Neuronal stem cell (in vitro differentiated cells): ENCODE results near the gene HOXB8.

Source experiments
- DNase-seq: peaks from one replicate; pipeline ENCODE4 v3.0.0-alpha.2; 2013; ENCODE audit warnings: low spot score
- H2AFZ ChIP-seq: one replicate; pipeline ENCODE4 v1.6.1; 2013; ENCODE audit warnings: mild to moderate bottlenecking, low read length, inconsistent platforms
- H2AK5ac ChIP-seq: 2 replicates; pipeline ENCODE4 v1.6.1; 2013; ENCODE audit warnings: low read depth, mild to moderate bottlenecking, inconsistent platforms, low read length, moderate library complexity, mixed read lengths
- H2BK120ac ChIP-seq: 2 replicates; pipeline ENCODE4 v1.6.1; 2013; ENCODE audit warnings: low read depth, mild to moderate bottlenecking, inconsistent platforms, low read length, moderate library complexity, mixed read lengths
- H2BK12ac ChIP-seq: one replicate; pipeline ENCODE4 v1.6.1; 2013; ENCODE audit warnings: low read length, inconsistent platforms
- H2BK15ac ChIP-seq: 2 replicates; pipeline ENCODE4 v1.6.1; 2013; ENCODE audit warnings: mild to moderate bottlenecking, low read length, inconsistent platforms, mixed read lengths
- H2BK5ac ChIP-seq: one replicate; pipeline ENCODE4 v1.6.1; 2013; ENCODE audit warnings: inconsistent platforms, mild to moderate bottlenecking, low read length, moderate library complexity
- H3K14ac ChIP-seq: one replicate; pipeline ENCODE4 v1.6.1; 2013; ENCODE audit warnings: low read length, inconsistent platforms
- H3K18ac ChIP-seq: 2 replicates; pipeline ENCODE4 v1.6.1; 2013; ENCODE audit warnings: low read length, inconsistent platforms
- H3K23ac ChIP-seq: 2 replicates; pipeline ENCODE4 v1.6.1; 2013; ENCODE audit warnings: low read depth, mild to moderate bottlenecking, mixed read lengths, low read length, inconsistent platforms; ENCODE audit not compliant: poor library complexity
- H3K27ac ChIP-seq: replicated peaks from 3 replicates; pipeline ENCODE4 v1.5.1; 2013; ENCODE audit warnings: low read length, inconsistent platforms
- H3K27me3 ChIP-seq, 3 experiments: 2 replicates each; pipeline ENCODE4 v1.6.1; 2013; ENCODE audit warnings: low read length in 3 of 3, mild to moderate bottlenecking in 2 of 3, inconsistent platforms in 1 of 3, low read depth in 1 of 3, mixed read lengths in 1 of 3, moderate library complexity in 1 of 3; ENCODE audit not compliant: control insufficient read depth in 3 of 3, insufficient read depth in 3 of 3
- H3K36me3 ChIP-seq, 2 donors: replicated peaks in 1 of 2; 2 replicates each; pipeline ENCODE4 v1.6.1; 2013; ENCODE audit warnings: low read length in 2 of 2; ENCODE audit not compliant: control insufficient read depth in 2 of 2, insufficient read depth in 2 of 2
- H3K4ac ChIP-seq: 2 replicates; pipeline ENCODE4 v1.6.1; 2013; ENCODE audit warnings: inconsistent platforms, mild to moderate bottlenecking, low read length, moderate library complexity
- H3K4me1 ChIP-seq, 2 donors: 1 replicate in 1 of 2; 2 replicates in 1 of 2; pipeline ENCODE4 v1.6.1; 2013; ENCODE audit warnings: low read length in 2 of 2, low read depth in 1 of 2; ENCODE audit not compliant: control insufficient read depth in 2 of 2, insufficient read depth in 1 of 2
- H3K4me2 ChIP-seq: one replicate; pipeline ENCODE4 v1.6.1; 2013; ENCODE audit warnings: mild to moderate bottlenecking, low read length, inconsistent platforms; ENCODE audit not compliant: insufficient read depth, poor library complexity, severe bottlenecking
- H3K4me3 ChIP-seq, 2 donors: 2 replicates each; pipeline ENCODE4 v1.5.1; 2013; ENCODE audit warnings: low read length in 2 of 2, mild to moderate bottlenecking in 2 of 2, inconsistent platforms in 1 of 2, moderate library complexity in 1 of 2
- H3K79me1 ChIP-seq: one replicate; pipeline ENCODE4 v1.6.1; 2013; ENCODE audit warnings: low read depth, mild to moderate bottlenecking, inconsistent platforms, low read length, moderate library complexity
- H3K9ac ChIP-seq: one replicate; pipeline ENCODE4 v1.6.1; 2013; ENCODE audit warnings: mild to moderate bottlenecking, low read depth, low read length, inconsistent platforms; ENCODE audit not compliant: poor library complexity
- H3K9me3 ChIP-seq, 2 donors: replicated peaks in 1 of 2; 2 replicates each; pipeline versions ENCODE3 to v1.6.1; 2013; ENCODE audit warnings: low read length in 2 of 2, mild to moderate bottlenecking in 2 of 2, inconsistent platforms in 1 of 2, low read depth in 1 of 2, mixed read lengths in 1 of 2, moderate library complexity in 1 of 2; ENCODE audit not compliant: control insufficient read depth in 2 of 2, insufficient read depth in 1 of 2
- H4K8ac ChIP-seq: one replicate; pipeline ENCODE4 v1.6.1; 2013; ENCODE audit warnings: low read depth, mild to moderate bottlenecking, inconsistent platforms, low read length, moderate library complexity
- H4K91ac ChIP-seq: one replicate; pipeline ENCODE4 v1.6.1; 2013; ENCODE audit warnings: low read length, low read depth, mild to moderate bottlenecking, inconsistent platforms; ENCODE audit not compliant: poor library complexity
- WGBS, 2 donors: extraction: QIAGEN DNeasy Blood & Tissue Kit; methylation state at CpG; one replicate each; pipeline ENCODE4 v1.1.7; 2013; ENCODE audit warnings: missing lambda C conversion rate in 2 of 2, mixed read lengths in 1 of 2; ENCODE audit not compliant: insufficient read length in 2 of 2, insufficient replicate concordance in 1 of 2; ENCODE audit errors: extremely low coverage in 2 of 2; 5-methylcytosine and 5-hydroxymethylcytosine counted together

The HOXB8 gene

DNA sequence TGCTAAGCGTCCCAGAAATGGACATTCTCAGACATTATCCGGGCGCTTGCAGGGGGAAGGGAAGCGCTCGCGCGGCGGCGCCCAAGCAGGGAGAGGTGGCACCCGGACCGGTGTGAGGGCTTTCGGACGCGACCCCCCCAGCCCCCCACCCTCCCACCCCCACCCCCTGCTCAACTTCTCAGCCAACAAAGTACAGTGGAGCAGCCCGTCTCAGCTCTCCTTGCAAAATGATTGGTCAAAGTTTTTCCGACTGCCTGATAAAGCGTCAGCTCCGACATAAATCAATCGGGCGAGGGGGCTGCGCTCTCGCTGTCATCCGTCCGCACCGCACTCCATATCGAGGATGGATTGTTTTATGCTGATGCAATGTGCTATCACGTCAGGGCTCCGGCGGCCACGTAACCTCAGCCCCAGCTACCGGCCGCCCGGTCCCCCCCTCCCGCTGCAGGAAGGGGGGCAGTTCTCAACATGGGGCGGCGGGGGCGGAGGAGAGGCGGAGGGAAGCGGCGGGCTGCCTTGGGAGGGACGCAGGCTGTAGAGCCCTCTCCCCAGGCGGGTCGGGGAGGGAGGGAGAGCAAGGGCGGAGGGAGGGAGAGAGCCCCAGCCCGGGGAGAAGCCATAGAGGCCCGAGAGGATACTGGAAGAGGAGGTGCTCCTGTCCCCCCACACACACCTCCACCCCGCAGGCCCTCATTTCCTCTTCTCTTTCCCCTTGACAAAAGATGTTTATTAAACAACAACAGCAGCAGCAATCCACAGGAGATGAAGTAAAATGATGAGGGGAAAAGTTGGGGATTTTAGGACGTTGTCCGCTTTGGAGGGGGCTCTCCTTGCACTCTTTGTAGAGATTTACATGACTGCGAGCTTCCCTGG lies 11.4 kb upstream of the HOXB8 start, which contains the start of gene HOXB9:
Gene HOXB9 (minus strand): TSS at position 114 of the 873 bp plus-strand sequence. CDS start 89 bp downstream, at position 25.
- Histone ChIP-seq H3K14ac (no peak within 1 kb of the TSS), H4K8ac (no peak within 1 kb of the TSS), H2AFZ (peak within 1 kb of the TSS; percentile 82), H2BK5ac (no peak within 1 kb of the TSS), H3K4me3 (peak within 1 kb of the TSS in 1 of 2 donors; percentile 21), H2BK120ac (no peak within 1 kb of the TSS), H3K9me3 (peaks cover 0 to 7% of the 10 kb centered on the region in 2 donors), H3K79me1 (no peaks in the 10 kb centered on the region), H3K23ac (peak within 1 kb of the TSS; percentile 63), H3K9ac (no peak within 1 kb of the TSS), H3K27me3 (peaks cover 53 to 100% (median 99%) of the 10 kb centered on the region in 3 experiments), H2AK5ac (no peak within 1 kb of the TSS), H3K4ac (no peak within 1 kb of the TSS), H3K18ac (no peak within 1 kb of the TSS), H2BK15ac (no peak within 1 kb of the TSS), H3K27ac (no peak within 1 kb of the TSS), H4K91ac (no peak within 1 kb of the TSS), H2BK12ac (no peak within 1 kb of the TSS), H3K36me3 (no peaks in the 10 kb centered on the region), H3K4me2 (no peak within 1 kb of the TSS), H3K4me1 (peaks cover 0 to 4% of the 10 kb centered on the region in 2 donors)
- WGBS, 2 donors, result no CpG with 5 or more reads among the region's 50 CpGs
- DNase-seq, result no peak

DNA sequence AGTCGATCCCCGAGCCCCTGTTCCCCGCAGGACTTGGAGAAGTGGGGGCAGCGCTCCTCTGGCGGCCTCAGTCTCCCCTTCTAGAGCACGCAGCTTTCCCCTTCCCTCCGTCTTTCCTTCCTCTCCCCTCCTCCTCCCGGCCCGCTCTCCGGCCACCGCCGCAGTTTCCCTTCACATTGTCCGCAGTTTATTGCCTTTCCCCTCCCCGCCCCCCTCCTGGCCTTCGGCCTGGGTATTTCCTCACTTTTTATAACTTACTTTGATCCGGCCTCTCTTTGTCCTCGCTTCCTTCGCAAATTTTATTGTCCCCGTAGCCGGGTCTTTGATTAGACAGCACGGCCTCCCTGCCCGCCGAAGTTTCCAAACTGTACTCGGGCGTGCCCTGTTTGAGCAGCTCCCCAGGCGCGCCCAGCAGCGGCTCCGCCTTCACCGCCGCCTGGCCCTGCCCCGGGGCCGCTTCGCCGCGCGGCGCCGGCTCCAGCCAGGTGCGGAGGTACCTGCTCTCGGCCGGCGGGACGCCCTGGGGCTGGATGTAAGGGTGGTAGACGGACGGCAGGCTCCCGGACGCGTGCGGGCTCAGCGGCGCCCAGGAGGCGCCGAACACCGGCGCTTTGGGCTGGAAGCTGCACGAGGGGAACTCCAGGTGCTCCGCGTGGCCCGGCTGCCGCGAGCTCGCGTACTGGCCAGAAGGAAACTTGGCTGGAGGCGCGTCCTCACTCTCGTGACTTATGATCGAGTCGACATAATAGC lies 10.6 kb upstream of the HOXB8 start:
- no peak overlapping the region for H3K14ac ChIP-seq
- no peak overlapping the region for H3K18ac ChIP-seq
- peaks cover 58 to 100% (median 99%) of the 10 kb centered on the region in 3 experiments for H3K27me3 ChIP-seq
- peaks cover 0 to 4% of the 10 kb centered on the region in 2 donors for H3K4me1 ChIP-seq
- no peaks in the 10 kb centered on the region for H3K79me1 ChIP-seq
- no peak overlapping the region for H2AK5ac ChIP-seq
- no CpG with 5 or more reads among the region's 69 CpGs for WGBS, 2 donors
- H4K8ac ChIP-seq, result no peak overlapping the region
- no peak overlapping the region for H3K27ac ChIP-seq
- H2BK120ac ChIP-seq, result no peak overlapping the region
- no peak overlapping the region for H2BK5ac ChIP-seq
- H3K9me3 ChIP-seq, result peaks cover 0 to 9% of the 10 kb centered on the region in 2 donors
- peak overlapping the region; percentile 82 for H2AFZ ChIP-seq
- H3K4me2 ChIP-seq, result no peak overlapping the region
- H3K4ac ChIP-seq, result no peak overlapping the region
- H2BK12ac ChIP-seq, result no peak overlapping the region
- no peak overlapping the region for H4K91ac ChIP-seq
- H3K23ac ChIP-seq, result peak overlapping the region; percentile 23
- no peaks in the 10 kb centered on the region for H3K36me3 ChIP-seq
- DNase-seq, result no peak
- H3K9ac ChIP-seq, result no peak overlapping the region
- peak overlapping the region in 1 of 2 donors; percentile 21 for H3K4me3 ChIP-seq
- no peak overlapping the region for H2BK15ac ChIP-seq

DNA sequence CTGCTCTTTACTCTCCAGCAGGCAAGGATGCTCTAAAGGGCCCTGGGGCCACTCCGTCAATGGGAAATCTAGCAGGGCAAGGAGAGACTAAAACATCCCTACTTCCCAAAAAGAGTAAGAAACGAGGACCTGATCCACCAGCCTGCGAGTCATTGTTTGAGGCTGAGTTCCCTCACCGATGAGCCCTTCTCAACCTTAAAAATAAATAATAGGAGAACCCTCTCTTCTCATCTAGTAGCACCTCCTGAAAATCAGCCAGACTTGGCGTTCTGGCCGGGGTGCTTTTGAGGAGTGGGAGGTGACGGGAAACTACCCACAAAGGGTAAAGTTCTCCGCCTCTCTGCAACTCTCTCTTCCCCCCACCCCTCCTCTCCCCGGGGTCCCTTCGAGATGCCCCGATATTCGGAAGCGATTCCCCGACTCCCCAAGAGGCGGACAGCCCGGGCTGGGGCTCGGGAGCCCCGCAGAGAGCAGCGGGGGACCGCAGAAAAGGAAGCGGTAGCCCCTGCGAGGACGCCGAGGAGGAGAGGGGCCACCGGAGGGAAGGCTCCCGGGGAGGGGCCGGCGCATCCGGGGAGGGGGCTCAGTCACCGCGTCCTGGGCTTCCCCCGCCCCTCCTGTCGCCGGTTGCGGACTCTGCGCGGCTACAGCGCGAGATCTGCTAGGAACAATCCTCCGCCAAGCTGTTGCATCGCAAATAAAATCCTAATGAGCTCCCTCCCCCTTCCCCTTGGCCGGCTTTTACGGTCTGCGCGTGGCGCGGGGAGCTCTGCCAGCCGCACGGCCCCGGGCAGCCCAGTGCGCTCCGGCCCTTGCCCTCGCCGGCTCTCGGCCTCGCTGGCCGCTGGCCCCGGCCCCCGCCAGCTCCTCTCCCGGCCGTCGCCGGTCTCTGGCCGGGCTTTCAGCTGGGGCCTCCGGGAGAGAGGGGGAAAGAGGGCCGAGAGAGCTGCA lies 9.7 kb upstream of the HOXB8 start:
- Histone ChIP-seq H4K8ac (no peak overlapping the region), H3K79me1 (no peaks in the 10 kb centered on the region), H3K23ac (peak overlapping the region; percentile 63), H3K14ac (no peak overlapping the region), H3K36me3 (no peaks in the 10 kb centered on the region), H3K4me1 (peaks cover 0 to 4% of the 10 kb centered on the region in 2 donors), H3K18ac (no peak overlapping the region), H2AK5ac (no peak overlapping the region), H3K9me3 (peaks cover 0 to 9% of the 10 kb centered on the region in 2 donors), H2BK120ac (no peak overlapping the region), H4K91ac (no peak overlapping the region), H2AFZ (peak overlapping the region; percentile 82), H3K4ac (no peak overlapping the region), H2BK5ac (no peak overlapping the region), H2BK12ac (no peak overlapping the region), H2BK15ac (no peak overlapping the region), H3K27me3 (peaks cover 63 to 100% (median 99%) of the 10 kb centered on the region in 3 experiments), H3K9ac (no peak overlapping the region), H3K4me2 (no peak overlapping the region), H3K4me3 (no peak overlapping the region), H3K27ac (no peak overlapping the region)
- no peak for DNase-seq
- no CpG with 5 or more reads among the region's 66 CpGs for WGBS, 2 donors
